Fibroblast of the aortic adventitia (primary cell): ENCODE measurements around the gene SRSF1. TPM values are rescaled to one million over a fixed set of nuclear protein-coding genes. Genes with fewer than 3 reads are reported as not detected.
"Not testable (repeated sequence)": the region's sequence is repeated elsewhere in the genome, so short reads cannot be mapped to it uniquely, and the experiment has no call there.

Source experiments
- DNase-seq: peaks from one replicate; pipeline ENCODE4 v3.0.0-alpha.2; 2010; ENCODE audit warnings: low read depth
- H3K4me3 ChIP-seq: 2 replicates; pipeline ENCODE4 v1.5.1; 2011; ENCODE audit warnings: low read depth, mild to moderate bottlenecking, control low read depth, low read length, moderate library complexity
- total RNA-seq: library from RNA; depleted of rRNA; stranded (reverse); fragments of >200 nt; gene quantifications from 2 replicates; pipeline ENCODE4 v1.2.3, GENCODE V29; 2012; ENCODE audit warnings: low replicate concordance
- TF ChIP-seq, protein P1 (sequence below): IDR thresholded peaks from 2 replicates; pipeline ENCODE4 v1.5.1; 2011; ENCODE audit warnings: mild to moderate bottlenecking, low read length, control low read depth, inconsistent platforms; ENCODE audit not compliant: insufficient read depth

Gene SRSF1
- total RNA-seq, 1 donor, result 330 TPM

DNA sequence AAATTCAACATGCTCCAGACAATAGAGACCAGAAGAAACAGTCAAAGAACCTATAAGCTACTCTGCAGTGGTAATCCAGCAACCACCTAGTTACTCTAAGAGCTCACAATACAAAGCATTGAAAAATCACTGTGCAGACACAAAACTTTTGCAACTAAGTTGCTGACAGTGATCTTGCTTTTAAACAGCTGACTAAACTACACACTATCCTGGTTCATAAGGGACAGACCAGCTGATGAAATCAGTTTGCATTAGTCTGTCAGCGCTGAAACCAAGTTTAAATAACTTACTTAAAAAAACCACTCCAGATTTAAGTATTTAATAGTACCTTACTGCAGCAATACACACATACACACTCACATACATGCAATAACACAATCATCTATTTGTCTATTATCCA is 23.6 kb downstream of the SRSF1 start:
- no peak overlapping the region for H3K4me3 ChIP-seq
- DNase-seq, result no peak
- TF ChIP-seq, protein P1, sequence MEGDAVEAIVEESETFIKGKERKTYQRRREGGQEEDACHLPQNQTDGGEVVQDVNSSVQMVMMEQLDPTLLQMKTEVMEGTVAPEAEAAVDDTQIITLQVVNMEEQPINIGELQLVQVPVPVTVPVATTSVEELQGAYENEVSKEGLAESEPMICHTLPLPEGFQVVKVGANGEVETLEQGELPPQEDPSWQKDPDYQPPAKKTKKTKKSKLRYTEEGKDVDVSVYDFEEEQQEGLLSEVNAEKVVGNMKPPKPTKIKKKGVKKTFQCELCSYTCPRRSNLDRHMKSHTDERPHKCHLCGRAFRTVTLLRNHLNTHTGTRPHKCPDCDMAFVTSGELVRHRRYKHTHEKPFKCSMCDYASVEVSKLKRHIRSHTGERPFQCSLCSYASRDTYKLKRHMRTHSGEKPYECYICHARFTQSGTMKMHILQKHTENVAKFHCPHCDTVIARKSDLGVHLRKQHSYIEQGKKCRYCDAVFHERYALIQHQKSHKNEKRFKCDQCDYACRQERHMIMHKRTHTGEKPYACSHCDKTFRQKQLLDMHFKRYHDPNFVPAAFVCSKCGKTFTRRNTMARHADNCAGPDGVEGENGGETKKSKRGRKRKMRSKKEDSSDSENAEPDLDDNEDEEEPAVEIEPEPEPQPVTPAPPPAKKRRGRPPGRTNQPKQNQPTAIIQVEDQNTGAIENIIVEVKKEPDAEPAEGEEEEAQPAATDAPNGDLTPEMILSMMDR, result no peak

DNA sequence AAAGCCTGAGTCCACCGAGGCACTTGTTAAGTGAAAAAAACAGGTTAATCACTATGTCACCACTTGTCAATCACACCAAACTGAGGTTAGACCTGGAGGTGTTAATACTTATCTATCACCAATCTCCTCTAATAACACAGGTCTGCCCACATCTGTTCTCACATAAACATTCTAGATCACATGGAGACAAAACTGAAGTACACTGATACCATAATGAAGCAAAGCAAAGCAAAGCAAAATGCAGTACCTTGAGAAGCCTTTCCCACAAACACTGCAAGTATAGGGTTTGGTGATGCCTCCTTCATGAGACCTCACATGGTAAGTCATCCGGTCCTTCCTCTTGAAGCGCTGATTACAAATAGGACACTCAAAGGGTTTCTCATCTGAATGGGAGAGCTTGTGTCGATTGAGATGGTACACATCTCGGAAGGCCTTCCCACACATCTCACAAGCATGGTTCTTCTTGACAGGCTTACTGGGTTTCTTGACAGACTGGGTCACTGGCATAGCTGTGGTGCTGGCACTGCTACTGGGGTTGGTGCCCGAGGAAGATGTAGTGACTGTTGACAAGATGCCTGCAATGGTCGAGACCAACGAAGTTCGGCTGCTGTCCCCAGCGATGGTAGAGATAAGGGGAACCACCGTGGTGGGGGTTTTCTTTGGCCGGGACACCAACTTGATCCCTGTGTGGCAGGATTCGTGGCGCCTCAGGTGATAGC is 24.4 kb downstream of the SRSF1 start:
- no peak for DNase-seq
- H3K4me3 ChIP-seq, result no peak overlapping the region
- TF ChIP-seq, protein P1, result no peak

DNA sequence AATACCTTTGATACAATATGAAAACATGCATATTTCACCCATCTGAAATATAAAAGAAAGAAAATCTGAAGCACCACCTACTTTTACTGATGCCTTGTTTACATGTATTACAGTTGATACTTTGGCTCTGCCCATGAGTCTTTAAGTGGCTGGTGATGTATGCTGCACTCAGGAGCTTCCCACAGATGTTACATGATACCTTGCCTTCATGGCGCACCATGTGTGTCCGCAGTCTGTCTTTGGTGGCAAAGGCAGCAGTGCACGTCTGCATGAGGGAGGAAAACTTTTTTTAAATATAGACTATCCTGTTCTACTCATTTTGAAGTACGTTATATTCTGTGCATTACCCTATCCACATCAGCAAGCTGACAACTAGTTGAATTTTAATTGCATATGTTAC is 26.5 kb downstream of the SRSF1 start:
- H3K4me3 ChIP-seq, result no peak overlapping the region
- TF ChIP-seq, protein P1, result no peak
- no peak for DNase-seq

DNA sequence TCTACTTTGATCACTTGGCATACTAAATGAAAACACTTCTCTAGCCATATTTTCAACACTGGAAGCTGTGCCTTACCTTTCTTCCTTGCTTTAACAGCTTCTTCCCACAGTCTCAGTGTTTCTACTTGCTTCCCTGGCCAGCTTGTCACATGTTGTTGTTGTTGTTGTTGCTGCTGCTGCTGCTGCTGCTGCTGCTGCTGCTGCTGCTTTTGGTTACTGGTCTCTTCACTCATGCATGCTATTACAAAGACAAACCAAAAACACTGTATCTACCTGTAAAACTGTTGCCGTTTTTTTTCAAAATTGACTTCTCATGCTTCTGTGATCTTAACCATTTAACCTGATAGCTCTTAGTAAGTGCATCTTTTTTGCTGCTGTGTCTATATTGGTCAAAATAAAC is 28.0 kb downstream of the SRSF1 start:
- no peak overlapping the region for H3K4me3 ChIP-seq
- TF ChIP-seq, protein P1, result no peak
- DNase-seq, result no peak

DNA sequence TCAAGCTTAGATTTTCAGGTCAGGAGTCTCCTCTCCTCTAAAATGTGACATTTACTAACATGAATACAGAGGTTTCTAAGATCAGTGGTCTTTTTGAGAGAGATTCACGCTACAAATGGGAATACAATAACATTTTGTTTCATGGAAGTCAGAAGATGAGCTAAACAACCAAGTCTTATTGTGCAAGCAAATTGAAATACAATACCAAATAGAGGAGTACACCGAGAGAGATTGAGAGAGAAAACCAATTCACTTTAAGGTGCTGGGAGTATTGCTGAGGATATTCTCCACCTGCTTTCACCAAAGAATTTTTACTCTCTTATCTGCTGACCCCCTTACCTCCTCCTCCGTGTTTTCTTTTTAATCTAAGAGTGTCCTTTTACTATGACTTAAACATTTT is 30.5 kb downstream of the SRSF1 start:
- DNase-seq, result no peak
- TF ChIP-seq, protein P1, result no peak

DNA sequence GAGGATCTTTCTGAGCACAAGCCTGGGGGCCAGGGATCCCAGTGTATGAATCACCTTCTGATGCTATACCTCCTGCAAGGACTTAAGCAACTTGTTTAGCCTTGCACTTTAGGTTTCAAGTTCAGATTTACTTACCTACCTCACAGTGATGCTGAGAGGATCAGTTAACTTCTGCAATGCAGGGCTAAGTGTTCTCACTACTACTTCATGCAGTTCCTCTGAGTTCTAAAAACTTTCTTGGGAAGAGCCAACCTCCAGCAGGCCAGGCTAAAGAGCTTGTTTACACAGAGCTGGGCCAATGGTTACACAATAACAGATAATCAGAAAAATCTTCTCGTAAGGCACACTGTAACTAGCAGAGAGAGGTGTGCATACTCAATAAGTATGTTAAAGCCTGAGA is 32.0 kb downstream of the SRSF1 start:
- DNase-seq, result peak; percentile 57
- no peak overlapping the region for H3K4me3 ChIP-seq
- TF ChIP-seq, protein P1, result no peak

More for the DNA sequence above, 30.5 kb downstream of the SRSF1 start:
- no peak overlapping the region for H3K4me3 ChIP-seq

DNA sequence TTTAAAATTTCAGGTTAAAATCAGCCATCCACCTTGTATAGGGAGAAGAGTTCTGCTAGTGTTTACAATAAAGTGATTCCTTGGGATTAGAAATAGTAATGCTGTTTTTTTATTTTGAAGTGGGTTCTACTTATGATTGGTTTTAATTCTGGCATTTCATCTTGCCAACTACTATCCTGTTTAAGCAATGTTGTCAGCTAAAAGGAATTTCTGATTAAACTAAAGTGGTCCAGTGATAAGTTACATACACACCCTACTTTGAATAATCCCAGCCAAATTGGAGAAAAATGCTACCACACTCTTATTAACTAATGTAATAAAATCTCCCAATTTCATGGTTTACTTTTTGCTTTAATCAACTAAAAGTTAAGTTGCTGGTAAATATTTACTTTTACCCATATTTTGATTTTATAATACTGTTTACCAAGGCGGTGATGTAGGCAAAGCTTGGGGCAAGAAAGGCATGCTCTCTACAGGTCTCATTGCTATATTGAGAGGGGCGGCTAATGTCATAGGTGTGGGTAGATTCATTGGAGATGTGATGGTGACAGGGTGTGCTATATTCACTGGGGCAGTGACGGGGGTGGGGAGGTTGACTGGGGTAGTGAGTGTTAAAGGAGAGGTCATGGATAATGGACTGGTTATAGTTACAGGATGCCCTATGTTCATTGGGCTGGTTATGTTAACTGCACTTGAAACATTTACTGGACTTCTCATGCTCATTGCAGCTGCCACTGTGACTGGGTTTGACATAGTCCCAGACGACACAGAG is 32.8 kb downstream of the SRSF1 start:
- H3K4me3 ChIP-seq, DNase-seq: not testable (repeated sequence)
